Motor neuron (in vitro differentiated cells): ENCODE data around the gene STOX1. TPM values are rescaled to one million over a fixed set of nuclear protein-coding genes. Genes with fewer than 3 reads are reported as not detected.
"Not testable (repeated sequence)": the region's sequence is repeated elsewhere in the genome, so short reads cannot be mapped to it uniquely, and the experiment has no call there.

ENCODE experiments used
- ATAC-seq, 8 experiments: fragments of 200-7000 bp; cut with Tn5 transposase; replicated peaks in 6 of 8; 2 replicates each; pipeline ENCODE4 v1.8.0; 2021; ENCODE audit warnings: mild to moderate bottlenecking in 8 of 8, moderate library complexity in 8 of 8
- H3K27ac ChIP-seq, 2 donors: fragments of 250-450 bp; sonication (Bioruptor Pico); 2 replicates each; pipeline ENCODE4 v1.9.0; 2021; ENCODE audit warnings: antibody characterized with exemption in 2 of 2, mild to moderate bottlenecking in 2 of 2, moderate library complexity in 1 of 2
- H3K4me1 ChIP-seq, 2 donors: fragments of 250-450 bp; sonication (Bioruptor Pico); replicated peaks in 1 of 2; 2 replicates each; pipeline ENCODE4 v1.6.1; 2021; ENCODE audit warnings: antibody characterized with exemption in 2 of 2, mild to moderate bottlenecking in 2 of 2, moderate library complexity in 1 of 2
- H3K4me3 ChIP-seq, 5 donors: fragments of 250-450 bp; sonication (Bioruptor Pico); 2 replicates each; pipeline ENCODE4 v1.9.0; 2021; ENCODE audit warnings: antibody characterized with exemption in 5 of 5, mild to moderate bottlenecking in 5 of 5, moderate library complexity in 4 of 5
- WGBS, 10 experiments: fragments of 450-650 bp; shearing (Covaris generic); methylation state at CpG; one replicate each; pipeline ENCODE4 v1.0.0; 2022; 5-methylcytosine and 5-hydroxymethylcytosine counted together
- in situ Hi-C, 9 experiments: fragments of 400-800 bp; cut with MboI; loops; one replicate each; pipeline ENCODE4 v1.15.0; 2021; ENCODE audit warnings: low sequenced_read_pairs in 9 of 9, low pct_unique_long_range_greater_than_20kb in 2 of 9; ENCODE audit not compliant: unreplicated experiment in 9 of 9
- total RNA-seq, 8 experiments: library from RNA; unstranded; fragments of 300-600 nt; gene quantifications; 2 replicates each; pipeline versions ENCODE4 v1.2.3 to v1.2.4, GENCODE V29; 2022

STOX1 gene
- total RNA-seq, 8 experiments from 2014 or later: 0.36 to 25.6 (median 1.7) TPM

GRCh38 chr10:68811314-68812009 lies 15.9 kb upstream of the STOX1 start:
- peaks cover 0 to 2% of the 10 kb centered on the region in 2 donors for H3K4me1 ChIP-seq
- peak in 3 of 8 experiments; percentile 80 to 93 (median 89) for ATAC-seq
- no peak overlapping the region for H3K4me3 ChIP-seq
- in situ Hi-C loops: no loop called here
- no peak overlapping the region for H3K27ac ChIP-seq
- WGBS, 10 experiments: 67 to 100% (median 88%) methylated on average over 1 to 7 of the region's 7 CpGs

DNA sequence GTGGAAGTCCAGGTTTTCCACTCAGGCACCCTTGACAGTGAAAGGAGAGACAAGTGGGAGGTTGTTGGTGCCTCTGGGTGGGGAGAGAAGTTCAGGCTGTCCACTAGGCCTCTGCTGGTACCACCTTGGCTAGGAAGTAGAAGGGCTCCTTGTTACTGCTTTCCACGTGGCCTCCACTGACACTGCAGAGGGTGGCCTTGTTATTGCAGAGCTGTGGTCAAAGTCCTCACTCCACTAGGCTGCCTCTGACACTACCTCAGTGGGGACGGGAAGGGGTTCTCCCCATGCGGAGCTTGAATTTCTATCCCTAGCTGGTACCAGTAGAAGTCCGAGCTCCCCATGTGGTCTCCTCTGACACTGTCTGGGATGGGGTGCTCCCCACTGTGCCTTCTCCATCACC lies 14.9 kb upstream of the STOX1 start:
- Histone ChIP-seq H3K4me1 (peaks cover 0 to 2% of the 10 kb centered on the region in 2 donors), H3K27ac (no peak overlapping the region), H3K4me3 (no peak overlapping the region)
- ATAC-seq: no peak
- WGBS, 10 experiments: 100% methylated on average over 1 of the region's 4 CpGs; no CpG with 5 or more reads in 8 of the 10 experiments
- in situ Hi-C loops: no loop called here

GRCh38 chr10:68813559-68813958 lies 13.8 kb upstream of the STOX1 start:
- peak in 3 of 8 experiments; percentile 27 to 60 (median 38) for ATAC-seq
- Histone ChIP-seq H3K4me3 (no peak overlapping the region), H3K4me1 (peaks cover 0 to 2% of the 10 kb centered on the region in 2 donors), H3K27ac (no peak overlapping the region)
- in situ Hi-C loops: no loop called here

- Histone ChIP-seq H3K4me3 (no peak overlapping the region), H3K4me1 (peaks cover 0 to 2% of the 10 kb centered on the region in 2 donors), H3K27ac (no peak overlapping the region)
- in situ Hi-C loops: no loop called here
- ATAC-seq: no peak
- 19 to 100% (median 83%) methylated on average over 1 to 4 of the region's 4 CpGs; no CpG with 5 or more reads in 1 of the 10 experiments for WGBS, 10 experiments
Observed at GRCh38 chr10:68816796-68817412, 10.4 kb upstream of the STOX1 start.

GRCh38 chr10:68820359-68820758 lies 7.0 kb upstream of the STOX1 start:
- ATAC-seq, H3K4me3 ChIP-seq, H3K27ac ChIP-seq, in situ Hi-C loops, H3K4me1 ChIP-seq: not testable (repeated sequence)
- 100% methylated on average over 1 of the region's 1 CpG; no CpG with 5 or more reads in 8 of the 10 experiments for WGBS, 10 experiments

- in situ Hi-C loops, H3K4me3 ChIP-seq, H3K27ac ChIP-seq, ATAC-seq, H3K4me1 ChIP-seq: not testable (repeated sequence)
- 54 to 100% (median 83%) methylated on average over 1 to 2 of the region's 2 CpGs; no CpG with 5 or more reads in 5 of the 10 experiments for WGBS, 10 experiments
Observed at GRCh38 chr10:68822626-68823025, 4.7 kb upstream of the STOX1 start.

DNA sequence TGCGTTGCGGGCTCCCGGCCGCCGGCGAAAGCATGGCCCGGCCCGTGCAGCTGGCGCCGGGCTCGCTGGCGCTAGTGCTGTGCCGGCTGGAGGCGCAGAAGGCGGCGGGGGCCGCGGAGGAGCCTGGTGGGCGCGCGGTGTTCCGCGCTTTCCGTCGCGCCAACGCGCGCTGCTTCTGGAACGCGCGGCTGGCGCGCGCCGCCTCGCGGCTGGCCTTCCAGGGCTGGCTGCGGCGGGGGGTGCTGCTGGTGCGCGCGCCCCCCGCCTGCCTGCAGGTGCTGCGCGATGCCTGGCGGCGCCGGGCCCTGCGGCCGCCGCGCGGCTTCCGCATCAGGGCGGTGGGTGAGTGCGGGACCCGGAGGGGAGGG lies 245 bp downstream of the STOX1 start:
- ATAC-seq: peak in 5 of 8 experiments; percentile 68 to 76 (median 73)
- H3K27ac ChIP-seq: peak overlapping the region; percentile 20 to 51
- H3K4me1 ChIP-seq, in situ Hi-C loops: not testable (repeated sequence)
- H3K4me3 ChIP-seq: peak overlapping the region; percentile 54 to 86 (median 59)
- no CpG with 5 or more reads among the region's 58 CpGs for whole genome bisulfite sequencing, 10 experiments

DNA sequence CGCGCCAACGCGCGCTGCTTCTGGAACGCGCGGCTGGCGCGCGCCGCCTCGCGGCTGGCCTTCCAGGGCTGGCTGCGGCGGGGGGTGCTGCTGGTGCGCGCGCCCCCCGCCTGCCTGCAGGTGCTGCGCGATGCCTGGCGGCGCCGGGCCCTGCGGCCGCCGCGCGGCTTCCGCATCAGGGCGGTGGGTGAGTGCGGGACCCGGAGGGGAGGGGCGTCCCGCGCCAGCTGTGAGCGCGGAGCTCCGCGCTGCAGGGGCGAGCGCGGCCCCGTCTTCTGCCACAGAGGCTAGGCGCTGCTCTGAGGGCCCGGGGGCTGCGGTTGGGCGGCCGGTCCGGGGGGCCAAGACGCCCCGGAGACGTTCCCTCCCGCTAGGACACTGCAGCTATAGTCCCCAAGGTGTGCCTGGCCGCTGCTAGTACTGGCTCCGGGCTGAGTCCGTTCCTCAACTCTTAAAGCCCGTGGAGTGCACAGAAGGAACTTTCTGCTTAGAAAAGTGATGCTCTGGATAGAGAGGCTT lies 811 bp downstream of the STOX1 start:
- in situ Hi-C loops: not testable (repeated sequence)

GRCh38 chr10:68828833-68829232 lies 1.5 kb downstream of the STOX1 start:
- Histone ChIP-seq H3K4me1 (no peaks in the 10 kb centered on the region), H3K27ac (no peak overlapping the region), H3K4me3 (peak overlapping the region in 1 of 5 donors; percentile 35)
- ATAC-seq: no peak
- in situ Hi-C loops: no loop called here
- WGBS, 10 experiments: 40 to 94% (median 69%) methylated on average over 1 to 8 of the region's 10 CpGs; no CpG with 5 or more reads in 2 of the 10 experiments

More for the DNA sequence above, 811 bp downstream of the STOX1 start:
- 10% methylated on average over 2 of the region's 59 CpGs; no CpG with 5 or more reads in 9 of the 10 experiments for WGBS, 10 experiments
- peak overlapping the region; percentile 34 to 57 (median 36) for H3K4me3 ChIP-seq
- not testable (repeated sequence) for H3K27ac ChIP-seq, H3K4me1 ChIP-seq
- peak; percentile 22 to 82 (median 78) for ATAC-seq

DNA sequence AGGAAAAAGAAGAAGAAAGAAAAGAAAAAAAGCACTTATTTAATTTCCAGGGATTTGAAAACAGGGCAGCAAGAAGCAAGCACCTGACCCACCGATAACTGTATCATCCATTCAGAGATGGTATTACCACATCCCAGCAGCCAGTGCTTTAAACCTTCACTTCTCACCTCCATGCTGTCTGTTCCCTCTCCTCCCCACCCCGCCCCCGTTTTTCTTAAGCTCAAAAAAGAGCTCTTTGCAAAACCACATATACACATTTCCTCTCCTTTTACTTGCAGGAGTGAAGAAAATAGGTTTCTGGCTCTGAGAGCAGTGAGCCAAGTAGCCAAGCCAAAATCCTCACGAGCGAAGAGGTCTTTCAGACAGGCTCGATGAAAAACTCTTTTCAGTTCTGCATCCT lies 2.2 kb downstream of the STOX1 start:
- no peak for ATAC-seq
- no peaks in the 10 kb centered on the region for H3K4me1 ChIP-seq
- 10 to 100% (median 41%) methylated on average over 1 to 6 of the region's 6 CpGs; no CpG with 5 or more reads in 2 of the 10 experiments for WGBS, 10 experiments
- H3K27ac ChIP-seq: no peak overlapping the region
- in situ Hi-C loops: no loop called here
- H3K4me3 ChIP-seq: no peak overlapping the region

GRCh38 chr10:68829952-68830351 lies 2.6 kb downstream of the STOX1 start:
- in situ Hi-C loops: no loop called here
- H3K4me1 ChIP-seq: no peaks in the 10 kb centered on the region
- H3K27ac ChIP-seq: no peak overlapping the region
- 20 to 100% (median 97%) methylated on average over 1 to 4 of the region's 6 CpGs; no CpG with 5 or more reads in 7 of the 10 experiments for WGBS, 10 experiments
- H3K4me3 ChIP-seq: no peak overlapping the region
- ATAC-seq: no peak

DNA sequence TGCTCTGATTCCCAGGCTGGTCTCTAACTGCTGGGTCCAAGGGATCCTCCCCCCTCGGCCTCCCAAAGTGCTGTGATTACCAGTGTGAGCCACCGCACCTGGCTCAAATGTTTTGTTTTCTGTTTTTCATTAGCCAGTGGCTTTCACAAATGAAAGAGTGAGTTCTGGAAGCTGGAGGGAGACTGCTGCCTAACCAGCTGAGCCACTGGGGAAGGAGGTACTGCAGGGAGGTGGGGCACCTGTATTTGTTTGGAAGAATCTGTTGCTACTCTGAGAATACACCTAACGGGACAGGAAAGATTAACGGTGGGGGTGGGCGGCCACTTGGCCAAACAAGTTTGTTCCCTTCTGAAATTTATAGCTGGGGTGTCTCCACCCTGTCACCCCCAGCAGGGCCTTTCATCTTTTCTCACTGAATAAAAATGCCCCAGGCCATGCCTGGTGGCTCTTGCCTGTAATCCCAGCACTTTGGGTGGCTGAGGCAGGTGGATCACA lies 4.7 kb downstream of the STOX1 start:
- Histone ChIP-seq H3K4me1 (no peaks in the 10 kb centered on the region), H3K4me3 (no peak overlapping the region), H3K27ac (no peak overlapping the region)
- WGBS, 10 experiments: 0 to 100% (median 71%) methylated on average over 1 to 4 of the region's 5 CpGs; no CpG with 5 or more reads in 1 of the 10 experiments
- no peak for ATAC-seq
- in situ Hi-C loops: no loop called here

GRCh38 chr10:68832601-68833000 lies 5.3 kb downstream of the STOX1 start:
- Histone ChIP-seq H3K4me1 (no peaks in the 10 kb centered on the region), H3K4me3 (no peak overlapping the region), H3K27ac (no peak overlapping the region)
- no peak for ATAC-seq
- WGBS, 10 experiments: 60 to 96% (median 79%) methylated on average over 2 to 4 of the region's 4 CpGs; no CpG with 5 or more reads in 3 of the 10 experiments
- in situ Hi-C loops: no loop called here
